SJCRH30 (cell line): ENCODE measurements around the gene TTYH3. TPM values are rescaled to one million over a fixed set of nuclear protein-coding genes. Genes with fewer than 3 reads are reported as not detected.
A peak's percentile ranks its signal among the peaks of the same experiment; 100 is the strongest.
"Not testable (repeated sequence)": the region's sequence is repeated elsewhere in the genome, so short reads cannot be mapped to it uniquely, and the experiment has no call there.

Experiments
- DNase-seq, 2 experiments: peaks; one replicate each; pipeline ENCODE4 v3.0.0-alpha.2; 2015 to 2020
- H3K27ac ChIP-seq: fragments of 250-450 bp; sonication (Bioruptor Pico); 2 replicates; pipeline ENCODE4 v1.5.1; 2020; ENCODE audit warnings: mild to moderate bottlenecking, moderate library complexity
- H3K27me3 ChIP-seq: fragments of 250-450 bp; sonication (Bioruptor Pico); 2 replicates; pipeline ENCODE4 v1.5.1; 2020; ENCODE audit warnings: mild to moderate bottlenecking, moderate library complexity
- H3K36me3 ChIP-seq: fragments of 250-450 bp; sonication (Bioruptor Pico); 2 replicates; pipeline ENCODE4 v1.5.1; 2020; ENCODE audit warnings: mild to moderate bottlenecking, moderate library complexity
- H3K4me1 ChIP-seq: fragments of 250-450 bp; sonication (Bioruptor Pico); 2 replicates; pipeline ENCODE4 v1.5.1; 2020; ENCODE audit warnings: mild to moderate bottlenecking, moderate library complexity
- H3K4me3 ChIP-seq: fragments of 250-450 bp; sonication (Bioruptor Pico); 2 replicates; pipeline ENCODE4 v1.5.1; 2020; ENCODE audit warnings: mild to moderate bottlenecking, moderate library complexity
- H3K9me3 ChIP-seq: fragments of 250-450 bp; sonication (Bioruptor Pico); replicated peaks from 2 replicates; pipeline ENCODE4 v1.5.1; 2020; ENCODE audit warnings: mild to moderate bottlenecking, moderate library complexity
- total RNA-seq: library from RNA; depleted of rRNA; stranded (reverse); fragments of >200 nt; shearing (Covaris generic); gene quantifications from 2 replicates; pipeline ENCODE4 v1.2.3, GENCODE V29; 2014; rRNA removed

TTYH3 gene, protein sequence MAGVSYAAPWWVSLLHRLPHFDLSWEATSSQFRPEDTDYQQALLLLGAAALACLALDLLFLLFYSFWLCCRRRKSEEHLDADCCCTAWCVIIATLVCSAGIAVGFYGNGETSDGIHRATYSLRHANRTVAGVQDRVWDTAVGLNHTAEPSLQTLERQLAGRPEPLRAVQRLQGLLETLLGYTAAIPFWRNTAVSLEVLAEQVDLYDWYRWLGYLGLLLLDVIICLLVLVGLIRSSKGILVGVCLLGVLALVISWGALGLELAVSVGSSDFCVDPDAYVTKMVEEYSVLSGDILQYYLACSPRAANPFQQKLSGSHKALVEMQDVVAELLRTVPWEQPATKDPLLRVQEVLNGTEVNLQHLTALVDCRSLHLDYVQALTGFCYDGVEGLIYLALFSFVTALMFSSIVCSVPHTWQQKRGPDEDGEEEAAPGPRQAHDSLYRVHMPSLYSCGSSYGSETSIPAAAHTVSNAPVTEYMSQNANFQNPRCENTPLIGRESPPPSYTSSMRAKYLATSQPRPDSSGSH
- total RNA-seq, result 54.9 and 58.8 TPM in 2 replicates

DNA sequence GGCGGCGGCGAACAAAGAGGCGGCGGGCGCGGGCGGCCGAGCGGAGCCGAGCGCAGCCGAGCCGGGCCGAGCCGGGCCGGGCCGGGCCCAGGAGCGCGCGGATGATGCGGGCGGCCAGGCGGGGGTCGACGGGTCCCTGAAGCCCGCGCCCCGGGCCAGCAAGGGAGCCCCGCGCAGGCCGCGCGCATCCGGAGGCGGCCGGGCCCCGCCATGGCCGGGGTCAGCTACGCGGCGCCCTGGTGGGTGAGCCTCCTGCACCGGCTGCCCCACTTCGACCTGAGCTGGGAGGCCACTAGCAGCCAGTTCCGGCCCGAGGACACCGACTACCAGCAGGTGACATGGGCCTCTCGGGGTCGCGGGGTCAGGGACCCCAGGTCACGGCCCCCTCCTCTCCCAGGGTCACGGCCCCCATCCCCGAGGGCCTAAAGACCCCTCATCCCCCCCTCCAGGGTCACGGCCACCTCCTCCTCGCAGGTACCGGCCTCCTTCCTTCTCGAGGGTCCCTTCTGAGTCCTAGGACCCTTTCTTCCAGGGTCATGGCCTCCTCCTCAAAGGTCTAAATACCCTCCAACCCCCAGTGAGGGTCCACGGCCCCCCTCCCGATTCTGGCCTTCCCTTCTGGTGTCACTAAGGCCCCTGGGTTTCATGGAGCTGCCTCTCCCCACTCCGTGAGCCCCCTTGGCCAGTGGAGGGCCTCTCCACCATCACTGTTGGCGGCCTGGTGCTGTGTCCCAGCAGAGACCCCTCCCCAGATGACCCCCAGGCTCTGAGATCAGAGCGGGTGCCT lies at the start of gene TTYH3:
TTYH3 (plus strand) TSS at position 41 of the 787 bp plus-strand sequence; CDS start at position 211, 170 bp downstream.
- H3K27ac ChIP-seq, result peak within 1 kb of the TSS; percentile 54
- peak in 1 of 2 experiments; percentile 54 for DNase-seq
- H3K4me3 ChIP-seq, result peak within 1 kb of the TSS; percentile 98
- no peaks in the 10 kb centered on the region for H3K27me3 ChIP-seq
- H3K4me1 ChIP-seq, result peaks cover 29% of the 10 kb centered on the region
- H3K36me3 ChIP-seq, result peaks cover 9% of the 10 kb centered on the region; the same call in 1 of the 2 replicates
- H3K9me3 ChIP-seq, result no peaks in the 10 kb centered on the region

DNA sequence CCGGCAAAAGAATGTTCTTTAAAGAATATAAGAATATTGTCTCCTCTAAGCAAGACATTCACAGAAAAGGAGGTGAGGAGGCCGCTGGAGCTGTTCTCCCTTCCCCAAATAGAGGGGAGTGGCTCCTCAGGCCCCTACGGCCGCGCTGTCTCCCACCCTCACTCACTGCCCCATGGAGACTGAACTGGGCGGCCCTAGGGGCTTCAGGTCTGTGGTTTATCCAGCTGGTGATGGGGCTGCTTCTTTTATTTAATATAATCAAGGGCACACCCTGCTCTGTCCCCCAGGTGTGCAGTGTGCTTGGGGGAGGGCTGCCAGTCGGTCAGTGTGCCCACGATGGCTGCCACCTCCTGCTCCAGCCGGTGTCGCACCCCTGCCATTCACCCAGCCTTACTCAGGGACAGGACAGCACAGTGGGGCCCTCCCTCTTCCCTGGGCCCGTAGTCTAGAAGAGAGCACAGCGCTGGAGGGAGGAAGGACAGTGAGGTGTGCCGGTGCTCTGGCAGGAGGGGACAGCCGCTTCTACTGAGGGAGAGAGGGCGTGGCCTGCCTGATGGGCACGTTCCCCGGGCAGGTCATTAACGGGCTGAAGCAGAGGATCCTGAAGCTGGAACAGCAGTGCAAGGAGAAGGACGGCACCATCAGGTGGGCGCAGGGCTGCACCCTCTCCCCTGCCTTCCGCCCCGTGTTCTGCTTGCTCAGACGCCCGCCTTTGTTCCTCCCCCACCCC lies 49.6 kb upstream of the TTYH3 start:
- no peaks in the 10 kb centered on the region for H3K27me3 ChIP-seq
- H3K9me3 ChIP-seq, result no peaks in the 10 kb centered on the region
- no peak overlapping the region for H3K4me3 ChIP-seq
- no peak for DNase-seq
- no peak overlapping the region for H3K27ac ChIP-seq
- no peaks in the 10 kb centered on the region for H3K36me3 ChIP-seq
- H3K4me1 ChIP-seq, result no peaks in the 10 kb centered on the region

- H3K4me1 ChIP-seq, result no peaks in the 10 kb centered on the region
- no peak overlapping the region for H3K27ac ChIP-seq
- H3K36me3 ChIP-seq, result no peaks in the 10 kb centered on the region
- H3K4me3 ChIP-seq, result no peak overlapping the region
- no peaks in the 10 kb centered on the region for H3K9me3 ChIP-seq
- no peak for DNase-seq
- no peaks in the 10 kb centered on the region for H3K27me3 ChIP-seq
Observed at GRCh38 chr7:2583798-2584580, 47.8 kb upstream of the TTYH3 start.

DNA sequence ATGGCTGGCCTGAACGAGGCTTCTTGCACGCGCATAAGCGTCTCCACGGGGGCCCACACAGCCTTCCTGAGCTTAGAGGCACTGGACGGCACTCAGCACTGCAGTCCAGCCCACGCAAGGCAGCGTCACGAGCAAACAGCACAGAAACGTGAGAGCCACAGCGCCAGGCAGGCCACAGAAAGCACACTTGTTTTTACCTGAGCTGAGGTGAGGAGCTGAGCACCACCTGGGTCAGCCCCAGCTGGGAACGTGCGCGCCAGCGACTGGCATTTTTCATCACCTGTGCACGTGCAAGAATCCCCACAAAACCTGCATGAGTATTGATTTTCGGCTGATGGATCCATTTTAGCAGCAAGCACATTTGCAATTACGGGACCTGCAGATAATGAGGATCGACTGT lies 46.3 kb upstream of the TTYH3 start:
- H3K4me1 ChIP-seq, result no peaks in the 10 kb centered on the region
- H3K27ac ChIP-seq, result no peak overlapping the region
- DNase-seq, result no peak
- no peak overlapping the region for H3K4me3 ChIP-seq
- H3K9me3 ChIP-seq, result no peaks in the 10 kb centered on the region
- H3K36me3 ChIP-seq, result no peaks in the 10 kb centered on the region
- H3K27me3 ChIP-seq, result no peaks in the 10 kb centered on the region

DNA sequence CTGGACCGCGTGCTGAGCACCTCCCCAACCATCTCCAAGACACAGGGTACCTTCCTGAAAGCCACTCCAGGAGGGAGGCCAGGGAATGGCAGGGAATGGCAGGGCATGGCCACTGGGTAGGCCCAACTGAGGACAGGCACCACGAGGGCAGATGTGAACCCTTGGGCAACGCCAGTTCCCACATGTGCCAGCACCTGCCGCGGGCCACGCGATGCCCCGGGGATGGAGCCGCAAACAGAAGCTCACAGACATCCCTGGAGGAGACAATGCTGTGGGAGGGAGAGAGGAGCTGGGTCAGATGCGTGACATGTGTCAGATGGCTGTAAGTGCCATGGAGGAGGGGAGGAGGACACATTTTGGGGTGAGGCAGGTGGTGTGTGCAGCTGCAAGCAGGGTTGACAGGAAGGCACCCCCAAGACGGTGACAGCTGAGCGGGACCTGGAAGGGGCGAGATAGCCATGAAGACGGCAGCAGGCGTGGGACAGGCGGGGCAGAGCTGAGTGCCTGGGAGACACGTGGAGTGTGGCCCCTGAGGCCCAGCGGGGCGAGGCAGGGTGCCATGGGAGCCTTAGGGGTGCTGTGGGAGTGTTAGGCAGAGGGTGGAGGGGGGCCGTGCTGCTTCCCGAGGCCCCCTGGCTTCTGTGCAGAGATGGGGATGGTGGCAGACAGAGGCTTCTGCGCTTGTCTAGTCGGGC lies 45.3 kb upstream of the TTYH3 start:
- Histone ChIP-seq H3K4me1 (no peaks in the 10 kb centered on the region), H3K9me3 (no peaks in the 10 kb centered on the region), H3K27ac (no peak overlapping the region), H3K27me3 (no peaks in the 10 kb centered on the region), H3K4me3 (no peak overlapping the region), H3K36me3 (no peaks in the 10 kb centered on the region)
- no peak for DNase-seq

GRCh38 chr7:2587134-2587533 lies 44.7 kb upstream of the TTYH3 start:
- Histone ChIP-seq H3K27me3 (no peaks in the 10 kb centered on the region), H3K4me1 (no peaks in the 10 kb centered on the region), H3K27ac (no peak overlapping the region), H3K4me3 (no peak overlapping the region), H3K9me3 (no peaks in the 10 kb centered on the region), H3K36me3 (no peaks in the 10 kb centered on the region)
- DNase-seq, result no peak

GRCh38 chr7:2587778-2588177 lies 44.0 kb upstream of the TTYH3 start:
- H3K27ac ChIP-seq, result no peak overlapping the region
- no peak for DNase-seq
- no peak overlapping the region for H3K4me3 ChIP-seq
- no peaks in the 10 kb centered on the region for H3K9me3 ChIP-seq
- H3K4me1 ChIP-seq, result no peaks in the 10 kb centered on the region
- no peaks in the 10 kb centered on the region for H3K27me3 ChIP-seq
- H3K36me3 ChIP-seq, result no peaks in the 10 kb centered on the region

DNA sequence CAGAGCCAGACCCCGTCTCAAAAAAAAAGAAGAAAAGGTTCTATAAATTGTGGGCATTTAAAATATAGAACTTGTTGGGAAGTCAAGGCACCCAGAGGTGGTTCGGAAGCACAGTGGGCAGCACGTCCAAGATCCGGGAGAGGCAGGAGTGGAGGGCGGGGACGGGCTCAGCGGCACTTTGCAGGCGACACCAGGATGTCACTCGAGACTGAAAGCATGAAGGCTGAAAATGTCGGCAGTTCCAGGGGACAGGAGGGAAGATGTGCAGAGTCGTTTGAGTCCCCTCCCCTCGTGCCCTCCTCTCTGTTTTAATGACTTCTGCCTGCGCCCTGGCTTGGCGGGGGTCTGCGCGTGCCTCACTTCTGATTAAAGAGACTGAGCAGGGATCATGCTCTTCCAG lies 42.4 kb upstream of the TTYH3 start:
- no peaks in the 10 kb centered on the region for H3K36me3 ChIP-seq
- no peaks in the 10 kb centered on the region for H3K27me3 ChIP-seq
- no peaks in the 10 kb centered on the region for H3K9me3 ChIP-seq
- H3K4me1 ChIP-seq, result no peaks in the 10 kb centered on the region
- no peak for DNase-seq
- no peak overlapping the region for H3K4me3 ChIP-seq
- H3K27ac ChIP-seq, result no peak overlapping the region

- not testable (repeated sequence) for H3K4me3 ChIP-seq, H3K4me1 ChIP-seq, H3K27ac ChIP-seq, DNase-seq, H3K9me3 ChIP-seq, H3K36me3 ChIP-seq, H3K27me3 ChIP-seq
Observed at GRCh38 chr7:2589941-2590340, 41.8 kb upstream of the TTYH3 start.

DNA sequence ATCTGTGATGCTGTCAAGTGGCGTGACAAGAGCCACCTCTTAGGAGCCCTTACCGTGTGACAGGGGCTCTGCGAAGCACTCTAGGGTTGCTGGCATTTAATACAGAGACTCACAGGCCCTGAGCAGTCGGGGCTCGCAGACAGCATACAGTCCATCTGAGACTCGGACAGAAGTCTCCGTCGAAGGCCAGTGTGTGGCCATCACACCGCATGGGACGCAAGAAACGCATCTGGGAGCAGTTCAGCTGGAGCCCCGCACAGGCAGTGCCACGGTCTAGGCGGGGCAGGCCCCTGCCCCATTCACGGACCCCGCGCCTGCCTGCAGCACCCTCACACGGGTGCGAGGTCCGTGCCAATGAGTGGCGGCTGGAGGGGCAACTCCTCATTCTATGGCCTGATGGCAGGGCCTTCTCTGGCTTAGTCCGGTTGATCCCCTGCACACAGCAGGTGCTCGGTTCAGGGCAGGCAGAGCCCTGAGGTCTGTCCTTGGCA lies 39.4 kb upstream of the TTYH3 start:
- Histone ChIP-seq H3K36me3 (no peaks in the 10 kb centered on the region), H3K27me3 (no peaks in the 10 kb centered on the region), H3K27ac (no peak overlapping the region), H3K4me1 (peaks cover 12% of the 10 kb centered on the region), H3K4me3 (no peak overlapping the region), H3K9me3 (no peaks in the 10 kb centered on the region)
- DNase-seq, result no peak

GRCh38 chr7:2593036-2593727 lies 38.6 kb upstream of the TTYH3 start:
- peaks cover 12% of the 10 kb centered on the region for H3K4me1 ChIP-seq
- H3K36me3 ChIP-seq, result no peaks in the 10 kb centered on the region
- no peaks in the 10 kb centered on the region for H3K27me3 ChIP-seq
- H3K9me3 ChIP-seq, result no peaks in the 10 kb centered on the region
- no peak overlapping the region for H3K4me3 ChIP-seq
- no peak for DNase-seq
- H3K27ac ChIP-seq, result no peak overlapping the region

- Histone ChIP-seq H3K36me3 (no peaks in the 10 kb centered on the region), H3K4me1 (peaks cover 12% of the 10 kb centered on the region), H3K9me3 (no peaks in the 10 kb centered on the region), H3K27ac (no peak overlapping the region), H3K27me3 (no peaks in the 10 kb centered on the region), H3K4me3 (no peak overlapping the region)
- DNase-seq, result no peak
Observed at GRCh38 chr7:2594599-2594998, 37.2 kb upstream of the TTYH3 start.

GRCh38 chr7:2595258-2595860 lies 36.4 kb upstream of the TTYH3 start:
- no peak for DNase-seq
- no peaks in the 10 kb centered on the region for H3K27me3 ChIP-seq
- no peaks in the 10 kb centered on the region for H3K36me3 ChIP-seq
- no peaks in the 10 kb centered on the region for H3K9me3 ChIP-seq
- H3K4me1 ChIP-seq, result peaks cover 12% of the 10 kb centered on the region
- no peak overlapping the region for H3K27ac ChIP-seq
- H3K4me3 ChIP-seq, result no peak overlapping the region
